ENCODE data around the gene CCDC86. TPM values are rescaled to one million over a fixed set of nuclear protein-coding genes. Genes with fewer than 3 reads are reported as not detected.

The CCDC86 gene
- total RNA-seq, 1 donor from 2014 or later, result 26.3 TPM

DNA sequence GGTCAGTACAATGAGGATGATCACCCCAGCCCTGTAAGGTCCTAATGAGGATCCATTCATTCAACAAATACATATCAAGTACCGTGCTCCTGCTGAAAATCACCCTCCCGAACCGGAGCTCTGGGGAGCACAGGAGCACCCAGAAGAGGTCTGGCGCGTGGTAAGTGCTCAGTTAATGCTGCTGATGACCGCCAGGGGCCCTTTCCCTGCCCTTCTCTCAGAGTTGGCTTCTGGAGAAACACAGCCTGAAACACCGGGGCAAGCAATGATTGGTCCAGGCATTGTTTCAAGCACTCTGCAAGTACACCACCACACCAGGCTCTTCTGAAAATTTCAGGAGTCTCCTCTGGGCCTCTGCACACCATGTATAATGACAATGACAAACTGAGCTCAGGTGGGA, 3.8 kb upstream of the CCDC86 start:
- no peak overlapping the region for H3K27ac ChIP-seq
- no peaks in the 10 kb centered on the region for H3K27me3 ChIP-seq
- no peaks in the 10 kb centered on the region for H3K9me3 ChIP-seq
- TF ChIP-seq POLR2AphosphoS5 (IDR thresholded peaks at IDR 0.05; ENCODE audit: insufficient read depth in 1 of 2, low read depth in 1 of 2) (no peak), POLR2A (IDR thresholded peaks at IDR 0.05) (no peak)
- TF ChIP-seq, protein P1, sequence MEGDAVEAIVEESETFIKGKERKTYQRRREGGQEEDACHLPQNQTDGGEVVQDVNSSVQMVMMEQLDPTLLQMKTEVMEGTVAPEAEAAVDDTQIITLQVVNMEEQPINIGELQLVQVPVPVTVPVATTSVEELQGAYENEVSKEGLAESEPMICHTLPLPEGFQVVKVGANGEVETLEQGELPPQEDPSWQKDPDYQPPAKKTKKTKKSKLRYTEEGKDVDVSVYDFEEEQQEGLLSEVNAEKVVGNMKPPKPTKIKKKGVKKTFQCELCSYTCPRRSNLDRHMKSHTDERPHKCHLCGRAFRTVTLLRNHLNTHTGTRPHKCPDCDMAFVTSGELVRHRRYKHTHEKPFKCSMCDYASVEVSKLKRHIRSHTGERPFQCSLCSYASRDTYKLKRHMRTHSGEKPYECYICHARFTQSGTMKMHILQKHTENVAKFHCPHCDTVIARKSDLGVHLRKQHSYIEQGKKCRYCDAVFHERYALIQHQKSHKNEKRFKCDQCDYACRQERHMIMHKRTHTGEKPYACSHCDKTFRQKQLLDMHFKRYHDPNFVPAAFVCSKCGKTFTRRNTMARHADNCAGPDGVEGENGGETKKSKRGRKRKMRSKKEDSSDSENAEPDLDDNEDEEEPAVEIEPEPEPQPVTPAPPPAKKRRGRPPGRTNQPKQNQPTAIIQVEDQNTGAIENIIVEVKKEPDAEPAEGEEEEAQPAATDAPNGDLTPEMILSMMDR (IDR thresholded peaks at IDR 0.05), result no peak
- DNase-seq (ENCODE audit: extremely low spot score in 2 of 2), result no peak
- H3K4me1 ChIP-seq, result peaks cover 19% of the 10 kb centered on the region
- H3K4me3 ChIP-seq, result no peak overlapping the region
- intact Hi-C loops (cut with DNase I), result no loop called here
- no peaks in the 10 kb centered on the region for H3K36me3 ChIP-seq

DNA sequence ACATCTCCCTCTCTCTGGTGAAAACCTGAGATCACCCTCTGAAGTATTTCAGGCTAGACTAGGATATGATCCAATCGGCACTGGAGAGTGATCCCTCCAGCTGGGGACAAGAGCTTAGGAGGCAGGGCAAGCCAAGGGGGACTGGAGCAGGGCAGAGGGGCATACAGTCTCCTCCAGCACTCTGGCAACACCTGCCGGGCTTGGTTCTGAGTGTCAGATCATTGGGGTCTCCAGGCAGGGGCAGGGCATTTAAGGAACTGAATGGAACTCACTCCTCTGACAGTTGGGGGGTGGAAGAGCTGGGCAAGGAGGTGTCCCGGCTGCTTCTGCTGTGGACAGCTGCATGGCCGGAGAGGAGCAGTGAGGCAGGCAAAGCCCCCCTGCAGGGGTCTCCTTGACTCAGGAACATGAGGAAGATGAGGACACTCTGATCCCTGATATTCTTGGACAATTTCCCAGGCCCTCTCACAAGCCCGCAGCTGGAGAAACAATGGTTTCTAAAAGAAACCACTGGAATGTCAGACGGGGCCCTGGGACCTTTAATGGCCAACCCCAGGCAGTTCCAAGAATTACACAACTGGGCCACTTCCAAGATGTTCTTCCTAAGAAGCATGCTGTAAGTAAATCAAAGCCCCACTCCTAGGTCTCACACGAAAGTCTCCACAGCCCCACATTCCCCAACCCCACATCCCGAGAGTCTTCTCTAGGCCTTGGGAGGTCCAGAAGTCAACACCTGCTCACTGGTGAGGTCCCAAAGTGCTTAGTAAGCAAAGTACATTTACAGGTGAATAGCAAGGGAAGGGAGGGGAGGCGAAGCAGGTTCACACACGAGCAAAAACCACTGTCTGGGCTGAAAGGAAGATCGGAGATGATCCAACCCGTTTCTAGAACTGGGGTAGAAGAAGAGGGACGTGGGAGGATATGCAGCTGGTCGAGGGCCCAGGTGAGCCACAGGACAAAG, 1.2 kb upstream of the CCDC86 start:
- TF ChIP-seq POLR2AphosphoS5 (IDR thresholded peaks at IDR 0.05; ENCODE audit: insufficient read depth in 1 of 2, low read depth in 1 of 2) (no peak), POLR2A (IDR thresholded peaks at IDR 0.05) (no peak)
- TF ChIP-seq, protein P1 (IDR thresholded peaks at IDR 0.05), result no peak
- Histone ChIP-seq H3K27ac (peak overlapping the region; percentile 67), H3K27me3 (no peaks in the 10 kb centered on the region), H3K4me1 (peaks cover 38% of the 10 kb centered on the region), H3K4me3 (peak overlapping the region in 1 of 2 donors; percentile 86), H3K9me3 (no peaks in the 10 kb centered on the region), H3K36me3 (no peaks in the 10 kb centered on the region)
- intact Hi-C loops (cut with DNase I), result loop anchor here (5.0 kb wide), 1 partner anchor 67 kb away; the partner anchor contains the start of gene PRPF19
- DNase-seq (ENCODE audit: extremely low spot score in 2 of 2), result no peak

DNA sequence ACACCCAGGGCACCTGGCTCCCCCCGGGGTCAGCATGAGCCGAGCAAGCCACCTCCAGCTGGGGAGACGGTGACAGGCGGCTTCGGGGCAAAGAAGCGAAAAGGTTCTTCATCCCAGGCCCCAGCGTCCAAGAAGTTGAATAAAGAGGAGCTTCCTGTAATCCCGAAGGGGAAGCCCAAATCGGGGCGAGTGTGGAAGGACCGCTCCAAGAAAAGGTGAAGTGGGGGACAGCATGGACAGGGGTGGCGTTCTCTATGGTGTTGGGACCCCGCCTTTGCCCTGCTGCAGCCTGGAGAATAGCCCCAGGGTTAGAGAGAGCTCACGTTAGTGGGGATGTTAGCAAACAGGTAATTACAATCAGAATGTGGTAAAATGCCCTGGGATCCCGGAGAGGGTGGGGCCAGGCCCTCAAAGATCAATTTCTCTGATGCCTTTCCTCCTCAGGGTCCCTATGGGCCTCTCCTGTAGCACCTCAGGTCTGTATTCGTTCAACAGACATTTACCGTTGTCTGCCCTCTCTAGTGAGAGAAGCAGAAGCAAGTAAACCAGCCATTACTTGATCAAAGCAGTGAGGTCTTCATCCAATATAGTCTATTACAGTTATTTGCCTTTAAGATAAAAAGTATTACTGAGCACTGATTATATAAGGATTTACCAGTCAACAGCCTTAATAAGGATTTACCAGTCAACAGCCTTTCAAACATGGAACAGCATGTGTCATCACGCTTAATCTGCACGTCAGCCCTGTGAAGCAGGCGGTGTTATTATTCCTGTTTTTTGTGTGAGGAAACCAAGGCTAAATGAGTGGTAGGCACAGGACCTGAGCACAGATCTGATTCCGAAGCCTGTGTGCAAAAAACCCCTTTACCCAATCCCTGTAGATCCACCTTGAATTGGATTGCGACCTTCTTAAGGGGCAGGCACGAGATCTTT, 1.0 kb downstream of the CCDC86 start:
- Histone ChIP-seq H3K4me3 (peak overlapping the region; percentile 75 to 86), H3K27ac (peak overlapping the region; percentile 67), H3K27me3 (no peaks in the 10 kb centered on the region), H3K36me3 (peaks cover 0 to 4% of the 10 kb centered on the region in 2 donors), H3K9me3 (no peaks in the 10 kb centered on the region), H3K4me1 (peaks cover 38% of the 10 kb centered on the region)
- intact Hi-C loops (cut with DNase I), result loop anchor here (5.0 kb wide), 1 partner anchor 64 kb away; the partner anchor contains the start of gene PRPF19
- DNase-seq (ENCODE audit: extremely low spot score in 2 of 2), result no peak
- no peak for TF ChIP-seq POLR2AphosphoS5 (IDR thresholded peaks at IDR 0.05; ENCODE audit: insufficient read depth in 1 of 2, low read depth in 1 of 2)
- TF ChIP-seq, protein P1 (IDR thresholded peaks at IDR 0.05), result no peak
- TF ChIP-seq POLR2A (IDR thresholded peaks at IDR 0.05), result no peak

DNA sequence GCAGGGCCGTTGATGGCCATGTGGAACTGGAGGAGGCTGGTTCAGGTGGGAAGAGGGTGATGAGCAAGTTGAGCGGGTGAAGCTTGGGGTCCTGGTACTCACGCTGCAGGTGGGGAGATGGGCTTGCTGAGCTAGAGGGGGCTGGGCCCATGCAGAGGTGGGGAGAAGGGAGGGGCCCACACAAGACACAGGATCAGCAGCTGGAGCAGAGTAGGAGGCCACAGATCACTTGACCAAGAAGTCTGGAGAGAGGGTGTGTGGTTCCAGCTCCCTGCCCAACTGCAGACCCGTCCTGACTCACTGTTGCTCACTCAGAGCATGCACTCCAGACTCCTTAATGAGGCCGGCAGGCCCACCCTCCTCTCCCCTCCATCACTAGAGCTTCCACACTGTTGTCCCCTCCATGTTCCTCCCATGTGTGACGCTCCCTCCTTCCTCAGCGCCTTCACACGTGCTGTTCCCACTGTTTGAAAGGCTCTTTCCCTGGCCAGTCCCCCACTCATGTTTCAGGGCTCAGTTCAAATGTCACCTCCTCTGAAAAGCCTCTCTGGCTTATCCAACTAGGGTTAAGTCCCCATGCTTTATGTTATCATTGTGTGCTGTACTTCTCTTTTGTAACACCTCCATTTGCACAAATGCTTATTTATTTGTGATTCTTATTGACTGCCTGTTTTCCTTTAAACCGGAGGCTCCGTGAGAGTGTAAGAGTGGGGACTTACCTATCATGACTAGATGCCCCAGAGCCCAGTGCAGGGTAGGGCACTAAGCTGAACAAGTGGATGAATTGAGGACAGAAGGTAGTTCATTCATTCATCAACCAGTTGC, 2.3 kb downstream of the CCDC86 start:
- Histone ChIP-seq H3K4me3 (peak overlapping the region; percentile 75 to 86), H3K27ac (no peak overlapping the region), H3K36me3 (peaks cover 0 to 17% of the 10 kb centered on the region in 2 donors), H3K4me1 (peaks cover 38% of the 10 kb centered on the region), H3K9me3 (no peaks in the 10 kb centered on the region), H3K27me3 (no peaks in the 10 kb centered on the region)
- TF ChIP-seq, protein P1 (IDR thresholded peaks at IDR 0.05), result no peak
- TF ChIP-seq POLR2A (IDR thresholded peaks at IDR 0.05) (no peak), POLR2AphosphoS5 (IDR thresholded peaks at IDR 0.05; ENCODE audit: insufficient read depth in 1 of 2, low read depth in 1 of 2) (no peak)
- no peak for DNase-seq (ENCODE audit: extremely low spot score in 2 of 2)
- intact Hi-C loops (cut with DNase I), result loop anchor here (5.0 kb wide), 1 partner anchor 63 kb away; the partner anchor contains the start of gene PRPF19

Measured in vagina (tissue), 2 donors.